HG02885 (cell line): Measurements from ENCODE around the gene RPS10.
"Not testable (repeated sequence)": the region's sequence is repeated elsewhere in the genome, so short reads cannot be mapped to it uniquely, and the experiment has no call there.

Experiments
- ATAC-seq: cut with Tn5 transposase; IDR thresholded peaks from one replicate; pipeline ENCODE4 v1.9.1; 2021; ENCODE audit warnings: mild to moderate bottlenecking; ENCODE audit not compliant: unreplicated experiment, poor library complexity

RPS10 gene

GRCh38 chr6:34451192-34451591 is 25.3 kb upstream of the RPS10 start:
- no peak for ATAC-seq

GRCh38 chr6:34447910-34448309 is 22.0 kb upstream of the RPS10 start:
- ATAC-seq = no peak

GRCh38 chr6:34447386-34447785 is 21.5 kb upstream of the RPS10 start:
- no peak for ATAC-seq

DNA sequence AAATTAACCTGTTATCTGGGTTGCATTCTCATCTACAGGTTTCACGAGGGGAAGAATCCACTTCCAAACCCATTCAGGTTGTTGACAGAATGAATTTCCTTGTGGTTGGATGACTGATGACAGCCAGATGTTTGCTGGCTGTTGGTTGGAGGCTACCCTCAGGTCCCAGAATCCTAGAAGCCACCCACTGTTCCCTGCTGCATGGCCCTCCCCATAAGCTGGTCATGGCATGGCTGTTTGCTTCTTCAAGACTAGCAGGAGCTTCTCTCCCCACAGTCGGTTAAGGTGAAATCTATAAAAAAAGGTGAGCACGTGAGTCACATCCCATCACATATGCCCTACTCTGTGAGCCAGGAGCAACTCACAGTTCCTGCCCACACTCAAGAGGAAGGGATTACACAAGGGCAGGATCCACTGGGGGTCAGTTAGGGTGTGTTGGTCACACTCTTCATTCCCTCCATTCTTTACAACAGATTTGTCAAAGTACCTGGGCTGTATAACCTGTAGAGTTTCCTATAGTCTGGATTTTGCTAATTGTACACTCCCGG is 19.5 kb upstream of the RPS10 start:
- no peak for ATAC-seq

GRCh38 chr6:34441526-34441925 is 15.7 kb upstream of the RPS10 start:
- ATAC-seq = no peak

DNA sequence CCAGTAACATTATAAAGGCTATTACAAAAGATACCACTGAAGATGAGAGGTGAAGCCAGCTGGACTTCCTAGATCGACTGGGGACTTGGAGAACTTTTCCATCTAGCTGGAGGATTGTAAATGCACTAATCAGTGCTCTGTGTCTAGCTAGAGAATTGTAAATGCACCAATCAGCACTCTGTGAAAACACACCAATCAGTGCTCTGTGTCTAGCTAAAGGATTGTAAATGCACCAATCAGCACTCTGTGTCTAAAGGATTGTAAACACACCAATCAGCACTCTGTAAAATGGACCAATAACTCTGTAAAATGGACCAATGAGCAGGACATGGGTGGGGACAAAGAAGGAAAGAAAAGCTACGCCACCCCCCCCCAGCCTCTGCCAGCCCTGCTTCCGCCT is 13.6 kb upstream of the RPS10 start:
- no peak for ATAC-seq

DNA sequence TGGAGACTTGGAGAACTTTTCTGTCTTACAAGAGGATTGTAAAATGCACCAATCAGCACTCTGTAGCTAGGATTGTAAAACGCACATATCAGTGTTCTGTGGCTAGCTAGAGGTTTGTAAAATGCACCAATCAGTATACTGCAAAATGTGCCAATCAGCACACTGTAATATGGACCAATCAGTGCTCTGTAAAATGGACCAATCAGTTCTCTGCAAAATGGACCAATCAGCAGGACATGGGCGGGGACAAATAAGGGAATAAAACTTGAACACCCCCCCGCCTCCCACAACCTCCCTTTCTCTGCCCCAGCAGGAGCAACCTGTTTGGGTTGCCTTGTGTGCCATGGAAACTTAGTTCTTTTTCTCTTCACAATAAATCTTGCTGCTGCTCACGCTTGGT is 12.8 kb upstream of the RPS10 start:
- ATAC-seq = no peak

DNA sequence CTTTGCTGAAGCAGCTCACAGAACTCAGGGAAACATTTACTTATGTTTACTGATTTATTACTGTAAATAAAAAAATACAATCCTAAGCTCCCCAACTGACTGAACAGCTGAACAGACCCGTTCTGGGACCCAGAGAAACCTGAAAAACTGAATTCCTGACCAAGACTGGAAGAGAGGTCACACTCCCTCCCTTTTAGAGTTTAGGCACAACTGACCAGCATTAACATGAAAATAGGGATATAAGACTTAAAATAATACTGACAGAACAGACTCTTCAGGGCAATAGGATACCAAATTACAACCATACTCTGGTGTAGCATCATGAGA is 11.7 kb upstream of the RPS10 start:
- ATAC-seq = no peak

DNA sequence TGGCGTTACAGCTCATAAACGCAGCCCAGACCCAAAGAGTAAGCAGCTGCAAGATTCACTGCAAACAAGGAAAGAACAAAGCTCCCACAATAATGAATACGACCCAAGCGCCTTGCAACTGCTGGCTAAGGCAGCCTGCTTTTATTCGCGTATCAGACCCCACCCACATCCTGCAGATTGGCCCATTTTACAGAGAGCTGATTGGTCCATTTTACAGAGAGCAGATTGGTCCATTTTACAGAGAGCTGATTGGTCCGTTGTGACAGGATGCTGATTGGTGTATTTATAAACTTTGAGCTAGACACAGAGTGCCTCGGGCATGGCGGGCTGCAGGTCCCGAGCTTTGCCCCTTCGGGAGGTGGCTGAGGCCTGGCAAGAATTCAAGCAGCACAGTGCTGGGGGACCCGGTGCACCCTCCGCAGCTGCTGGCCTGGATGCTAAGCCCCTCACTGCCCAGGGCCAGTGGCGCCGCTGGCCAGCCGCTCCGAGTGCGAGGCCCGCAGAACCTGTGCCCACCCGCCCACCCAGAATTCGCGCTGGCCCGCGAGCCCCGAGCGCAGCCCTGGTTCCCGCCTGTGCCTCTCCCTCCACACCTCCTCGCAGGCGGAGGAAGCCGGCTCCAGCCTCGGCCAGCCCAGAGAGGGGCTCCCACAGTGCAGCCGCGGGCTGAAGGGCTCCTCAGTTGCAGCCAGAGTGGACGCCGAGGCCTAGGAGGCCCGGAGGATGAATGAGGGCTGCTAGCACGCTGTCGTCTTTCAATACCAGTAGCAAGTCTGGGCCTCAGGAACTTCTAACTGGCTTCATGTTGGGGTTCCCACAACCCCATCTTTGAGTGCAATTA is 11.2 kb upstream of the RPS10 start:
- ATAC-seq = no peak

DNA sequence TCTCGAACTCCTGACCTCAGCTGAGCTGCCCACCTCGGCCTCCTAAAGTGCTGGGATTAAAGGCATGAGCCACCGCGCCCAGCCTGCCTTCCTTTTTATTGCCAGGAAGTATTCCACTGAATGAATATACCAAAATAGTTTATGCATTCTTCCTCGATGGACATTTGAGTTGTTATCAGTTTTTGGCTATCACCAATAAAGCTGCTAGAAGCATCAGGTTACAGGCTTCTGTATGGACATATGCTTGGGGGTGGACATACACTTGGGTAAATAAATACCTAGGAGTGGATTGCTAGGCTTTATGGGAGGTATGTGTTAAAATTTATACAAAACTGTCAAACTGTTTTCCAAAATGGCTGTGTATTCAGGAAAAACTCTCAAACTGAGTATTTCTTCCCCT is 10.0 kb upstream of the RPS10 start:
- no peak for ATAC-seq

DNA sequence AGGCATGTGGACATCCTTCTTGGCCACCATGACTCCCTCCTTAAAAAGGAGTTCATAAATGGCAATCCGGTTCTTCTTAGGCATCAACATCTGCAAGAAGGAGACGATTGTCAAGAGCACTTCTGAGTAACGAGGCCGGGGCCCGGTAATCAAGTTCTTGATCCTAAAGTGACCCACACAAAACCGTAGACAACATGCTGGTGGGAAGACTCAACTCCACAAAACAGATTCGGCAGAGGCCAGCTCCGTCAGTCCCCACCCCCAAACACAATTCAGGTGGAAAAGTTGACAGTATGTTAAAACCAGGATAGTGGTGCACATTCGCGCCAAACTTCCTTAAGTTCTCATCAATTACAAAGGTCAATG is 754 bp downstream of the RPS10 start:
- ATAC-seq = no peak

GRCh38 chr6:34424200-34425131 is 1.4 kb downstream of the RPS10 start:
- no peak for ATAC-seq

GRCh38 chr6:34423254-34423653 is 2.6 kb downstream of the RPS10 start:
- no peak for ATAC-seq

DNA sequence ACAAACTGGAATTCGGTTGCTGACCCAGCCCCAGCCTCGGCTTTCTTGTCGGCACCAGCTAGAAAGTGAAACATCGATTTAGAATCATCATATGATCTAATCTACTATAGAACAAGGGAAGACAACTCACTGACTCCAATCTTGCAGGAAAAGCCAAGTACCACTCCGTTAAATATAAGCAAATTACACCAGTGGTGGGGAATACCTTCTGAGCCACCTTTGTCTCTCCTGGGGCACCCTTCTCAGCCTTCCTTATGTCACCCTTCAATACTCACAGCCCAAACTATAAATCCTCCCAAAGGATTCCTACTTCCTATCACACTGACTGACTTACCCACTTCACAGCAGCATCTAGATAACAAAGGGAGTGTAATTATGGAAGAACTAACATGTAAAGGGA is 7.5 kb downstream of the RPS10 start:
- ATAC-seq = no peak

- ATAC-seq = no peak
These were observed 8.9 kb downstream of the RPS10 start for GRCh38 chr6:34416877-34417371.

- ATAC-seq = no peak
These were observed 10.6 kb downstream of the RPS10 start for GRCh38 chr6:34414999-34415858.

- no peak for ATAC-seq
These were observed 13.1 kb downstream of the RPS10 start for GRCh38 chr6:34412643-34413214.

GRCh38 chr6:34412016-34412415 is 13.9 kb downstream of the RPS10 start:
- ATAC-seq = no peak

DNA sequence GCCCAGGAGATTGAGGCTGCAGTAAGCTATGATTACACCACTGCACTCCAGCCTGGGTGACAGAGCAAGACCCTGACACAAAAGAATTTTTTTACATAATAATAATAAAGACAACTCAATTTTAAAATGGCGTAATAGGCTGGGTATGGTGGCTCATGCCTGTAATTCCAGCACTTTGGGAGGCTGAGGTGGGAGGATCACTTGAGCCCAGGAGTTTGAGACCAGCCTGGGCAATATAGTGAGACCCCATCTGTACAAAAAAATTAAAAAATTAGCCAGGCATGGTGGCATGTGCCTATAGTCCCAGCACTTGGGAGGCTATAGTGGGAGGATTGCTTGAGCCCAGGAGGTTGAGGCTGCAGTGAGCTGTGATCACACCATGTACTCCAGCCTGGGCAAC is 18.0 kb downstream of the RPS10 start:
- ATAC-seq = not testable (repeated sequence)

DNA sequence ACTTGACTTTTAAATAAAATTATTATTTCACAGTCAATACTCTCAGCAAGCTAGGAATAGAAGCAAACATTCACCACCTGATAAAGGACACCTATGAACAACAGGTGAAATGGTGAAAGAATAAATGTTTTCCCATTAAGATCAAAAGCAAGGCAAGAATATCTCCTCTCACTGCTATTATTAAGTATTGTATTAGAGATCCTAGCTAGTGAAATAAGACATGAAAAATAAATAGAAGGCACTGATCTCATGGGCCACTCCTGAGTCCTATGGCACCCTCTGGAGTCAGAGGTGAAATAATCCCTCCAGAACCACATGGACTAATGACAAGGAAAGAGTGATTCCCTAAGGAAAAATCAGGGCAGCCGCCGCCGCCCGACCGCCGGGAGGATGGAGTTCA is 29.4 kb downstream of the RPS10 start:
- ATAC-seq = no peak
